Peyer's patch (tissue), 4 donors: ENCODE measurements around the gene TAAR5.

Source experiments
- POLR2A ChIP-seq, 2 donors: fragments of 450-650 bp; IDR thresholded peaks; one replicate each; pipeline ENCODE4 v1.5.1; 2017; ENCODE audit warnings: antibody characterized with exemption in 2 of 2, mild to moderate bottlenecking in 2 of 2, moderate library complexity in 2 of 2
- TF ChIP-seq, protein P1 (sequence below), 6 experiments: fragments of 450-650 bp in 4 of 6; fragments of 200-600 bp in 2 of 6; sonication (generic) in 1 of 6; IDR thresholded peaks; one replicate each; pipeline ENCODE4 v1.5.1; 2017 to 2019; ENCODE audit warnings: antibody characterized with exemption in 6 of 6, mild to moderate bottlenecking in 3 of 6, moderate library complexity in 1 of 6

DNA sequence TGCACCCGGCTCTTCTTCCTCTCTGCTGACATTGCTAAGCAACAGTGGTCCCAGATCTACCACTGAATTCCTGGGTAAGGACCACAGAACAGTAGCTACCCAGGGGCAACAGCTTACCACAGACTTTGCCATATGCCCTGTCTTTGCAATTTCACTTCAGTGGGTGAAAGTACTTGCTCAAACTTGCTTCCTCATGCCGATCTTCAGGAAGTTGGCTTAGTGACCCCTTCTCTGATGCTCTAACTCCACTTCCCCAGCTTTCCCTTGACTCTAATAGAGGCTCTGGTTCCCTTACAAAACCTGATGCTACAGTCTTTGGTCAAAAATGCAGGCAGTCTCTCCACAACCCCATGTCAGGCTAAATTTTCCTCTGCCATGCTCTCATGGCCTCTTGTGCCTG lies 3.3 kb upstream of the TAAR5 start:
- TF ChIP-seq, protein P1, sequence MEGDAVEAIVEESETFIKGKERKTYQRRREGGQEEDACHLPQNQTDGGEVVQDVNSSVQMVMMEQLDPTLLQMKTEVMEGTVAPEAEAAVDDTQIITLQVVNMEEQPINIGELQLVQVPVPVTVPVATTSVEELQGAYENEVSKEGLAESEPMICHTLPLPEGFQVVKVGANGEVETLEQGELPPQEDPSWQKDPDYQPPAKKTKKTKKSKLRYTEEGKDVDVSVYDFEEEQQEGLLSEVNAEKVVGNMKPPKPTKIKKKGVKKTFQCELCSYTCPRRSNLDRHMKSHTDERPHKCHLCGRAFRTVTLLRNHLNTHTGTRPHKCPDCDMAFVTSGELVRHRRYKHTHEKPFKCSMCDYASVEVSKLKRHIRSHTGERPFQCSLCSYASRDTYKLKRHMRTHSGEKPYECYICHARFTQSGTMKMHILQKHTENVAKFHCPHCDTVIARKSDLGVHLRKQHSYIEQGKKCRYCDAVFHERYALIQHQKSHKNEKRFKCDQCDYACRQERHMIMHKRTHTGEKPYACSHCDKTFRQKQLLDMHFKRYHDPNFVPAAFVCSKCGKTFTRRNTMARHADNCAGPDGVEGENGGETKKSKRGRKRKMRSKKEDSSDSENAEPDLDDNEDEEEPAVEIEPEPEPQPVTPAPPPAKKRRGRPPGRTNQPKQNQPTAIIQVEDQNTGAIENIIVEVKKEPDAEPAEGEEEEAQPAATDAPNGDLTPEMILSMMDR (IDR thresholded peaks at IDR 0.05) = no peak
- no peak for TF ChIP-seq POLR2A (IDR thresholded peaks at IDR 0.05)
